GM12878 (cell line): Measurements from ENCODE around the gene MRPS18A. TPM values are rescaled to one million over a fixed set of nuclear protein-coding genes. Genes with fewer than 3 reads are reported as not detected.

Experiments
- ATAC-seq: fragments of 200-7000 bp; cut with Tn5 transposase; 3 replicates; pipeline ENCODE4 v1.9.1; 2020; ENCODE audit warnings: mild to moderate bottlenecking, moderate library complexity
- BruUV-seq: library from RNA; stranded (reverse); fragments of 400-500 nt; replicated peaks from 2 replicates; lab custom pipeline; 2021; lab: Mats Ljungman, UMichigan
- CTCF ChIA-PET: fragments of 300-600 bp; sonication (Branson Sonifier 250); formaldehyde crosslinking; extraction: SDS; loops from one replicate; lab custom pipeline; 2021; ENCODE audit warnings: inconsistent platforms; lab: Yijun Ruan, JAX
- POLR2A ChIA-PET: fragments of 350-600 bp; formaldehyde crosslinking; extraction: SDS; loops from one replicate; lab custom pipeline; 2021; ENCODE audit warnings: inconsistent platforms; lab: Charles Lee
- RAD21 ChIA-PET: fragments of 300-600 bp; sonication (Branson Sonifier 250); formaldehyde crosslinking; loops from one replicate; lab custom pipeline; 2023; ENCODE audit warnings: antibody characterized with exemption; ENCODE audit not compliant: unreplicated experiment; lab: Charles Lee
- SMC1A ChIA-PET: fragments of 300-600 bp; sonication (Branson Sonifier 250); formaldehyde crosslinking; loops from one replicate; lab custom pipeline; 2023; ENCODE audit not compliant: unreplicated experiment, uncharacterized antibody; lab: Charles Lee
- DNase-seq: peaks from one replicate; pipeline ENCODE4 v3.0.0-alpha.2; 2011; ENCODE audit warnings: low read depth, low spot score
- FAIRE-seq: peaks from 3 replicates; lab custom pipeline; 2011; peaks lifted over from hg19 to GRCh38; lab: Jason Lieb, UNC
- H2AFZ ChIP-seq: 2 replicates; pipeline ENCODE4 v1.6.0; 2011; ENCODE audit warnings: low read depth, low read length, control low read depth; ENCODE audit not compliant: control insufficient read depth
- H3K27ac ChIP-seq: 2 replicates; pipeline ENCODE4 v1.5.1; 2011; ENCODE audit warnings: control low read depth; ENCODE audit not compliant: control insufficient read depth, insufficient read depth
- H3K27me3 ChIP-seq, 2 experiments: replicated peaks in 1 of 2; 2 replicates each; pipeline versions ENCODE4 v1.6.0 to v1.6.1; 2011; ENCODE audit warnings: low read length in 1 of 2; ENCODE audit not compliant: control insufficient read depth in 2 of 2, insufficient read depth in 2 of 2
- H3K36me3 ChIP-seq, 2 experiments: 2 replicates each; pipeline ENCODE4 v1.5.1; 2011; ENCODE audit warnings: low read length in 1 of 2; ENCODE audit not compliant: control insufficient read depth in 2 of 2, insufficient read depth in 2 of 2
- H3K4me1 ChIP-seq: 2 replicates; pipeline ENCODE4 v1.6.1; 2011; ENCODE audit warnings: mild to moderate bottlenecking, low read length, moderate library complexity, mixed read lengths; ENCODE audit not compliant: control insufficient read depth, insufficient read depth
- H3K4me2 ChIP-seq: 2 replicates; pipeline ENCODE4 v1.6.0; 2011; ENCODE audit warnings: control low read depth; ENCODE audit not compliant: control insufficient read depth, insufficient read depth
- H3K4me3 ChIP-seq: fragments of 200-600 bp; sonication (generic); 2 replicates; pipeline ENCODE4 v1.5.1; 2016
- H3K79me2 ChIP-seq: 2 replicates; pipeline ENCODE4 v1.6.0; 2011; ENCODE audit warnings: low read length; ENCODE audit not compliant: control insufficient read depth, insufficient read depth
- H3K9ac ChIP-seq: 2 replicates; pipeline ENCODE4 v1.8.0; 2011; ENCODE audit warnings: low read length, control low read depth, mixed read lengths; ENCODE audit not compliant: control insufficient read depth, insufficient read depth
- H3K9me3 ChIP-seq: replicated peaks from 3 replicates; pipeline ENCODE4 v1.5.1; 2011; ENCODE audit warnings: mild to moderate bottlenecking, low read length; ENCODE audit not compliant: control insufficient read depth, insufficient read depth
- H4K20me1 ChIP-seq: 2 replicates; pipeline ENCODE4 v1.6.0; 2011; ENCODE audit not compliant: control insufficient read depth, insufficient read depth
- KLF5 ChIP-seq: fragments of 450-650 bp; IDR thresholded peaks from 2 replicates; pipeline ENCODE4 v1.6.1; 2014; ENCODE audit warnings: mild to moderate bottlenecking; ENCODE audit not compliant: partially characterized antibody
- MYC ChIP-seq: IDR thresholded peaks from 2 replicates; pipeline ENCODE4 v1.6.1; 2011; ENCODE audit warnings: mild to moderate bottlenecking, low read length, moderate library complexity, inconsistent platforms; ENCODE audit not compliant: insufficient read depth, insufficient replicate concordance, insufficient read length, severe bottlenecking
- PAX8 ChIP-seq: fragments of 450-650 bp; IDR thresholded peaks from 2 replicates; pipeline ENCODE4 v1.6.1; 2017; ENCODE audit warnings: mild to moderate bottlenecking, moderate library complexity
- POLR2A ChIP-seq: IDR thresholded peaks from 2 replicates; pipeline ENCODE4 v1.6.1; 2011; ENCODE audit warnings: low read depth, mild to moderate bottlenecking, low read length
- POLR2AphosphoS2 ChIP-seq: IDR thresholded peaks from 2 replicates; pipeline ENCODE4 v1.6.1; 2011; ENCODE audit warnings: low read depth, mild to moderate bottlenecking, low read length, improper control_type of control experiment, moderate library complexity
- RUNX3 ChIP-seq: IDR thresholded peaks from 2 replicates; pipeline ENCODE4 v1.6.1; 2012; ENCODE audit warnings: low read length, inconsistent platforms
- SMC3 ChIP-seq: IDR thresholded peaks from 2 replicates; pipeline ENCODE4 v1.6.1; 2011; ENCODE audit warnings: low read length, improper control_type of control experiment, borderline replicate concordance
- TBL1XR1 ChIP-seq: IDR thresholded peaks from 2 replicates; pipeline ENCODE4 v1.6.1; 2012; ENCODE audit warnings: low read depth, low read length, improper control_type of control experiment
- WGBS: methylation state at CpG from one replicate; pipeline ENCODE4 v1.1.6; 2016; ENCODE audit warnings: low lambda C conversion rate; ENCODE audit not compliant: insufficient replicate concordance, insufficient coverage; ENCODE audit errors: missing lambda C conversion rate; 5-methylcytosine and 5-hydroxymethylcytosine counted together
- in situ Hi-C: fragments of 300-500 bp; cut with MboI; formaldehyde crosslinking; loops from 9 replicates; pipeline ENCODE4 v1.14.3; 2018; ENCODE audit warnings: mixed read lengths
- intact Hi-C: fragments of 100-400 bp; cut with micrococcal nuclease; formaldehyde crosslinking; loops from one replicate; pipeline ENCODE4 v1.14.2; 2022; ENCODE audit not compliant: unreplicated experiment
- polyA plus RNA-seq, 11 experiments: library from polyadenylated mRNA; depleted of rRNA in 4 of 11; unstranded in 6 of 11; stranded (reverse) in 5 of 11; fragments of >200 nt; fragmentation: Nextera tagmentation in 4 of 11; fragmentation: Illumina TruSeq in 1 of 11; extraction: Ambion mirVana in 4 of 11; extraction: Trizol in 1 of 11; gene quantifications; 1 replicate in 1 of 11; 2 replicates in 10 of 11; pipeline versions ENCODE4 v1.2.1 to v1.2.3, GENCODE V29; 2011 to 2016; ENCODE audit warnings: inconsistent platforms in 2 of 11, missing spikeins in 2 of 11, low read depth in 1 of 11
- total RNA-seq, 4 experiments: library from RNA; depleted of rRNA in 3 of 4; stranded (reverse); fragments of >200 nt in 3 of 4; fragmentation: Illumina TruSeq in 1 of 4; extraction: Trizol in 1 of 4; gene quantifications; 2 replicates each; pipeline versions ENCODE4 v1.2.1 to v1.2.3, GENCODE V29; 2013 to 2021

The MRPS18A gene
- total and polyA plus RNA-seq, 10 of the 15 experiments (the other 5 are each of a cell fraction or from before 2014, with no cell fraction given) = 66.3 to 158 (median 98.7) TPM

- H3K4me1 ChIP-seq = no peaks in the 10 kb centered on the region
- no peak overlapping the region for H3K4me3 ChIP-seq
- no peak overlapping the region for H3K9ac ChIP-seq
- ChIA-PET POLR2A (no interaction called here), RAD21 (interaction anchor here (0.9 kb wide), 1 partner anchor 10 kb away, joined by 4 read pairs; the partner anchor contains the start of gene MRPS18A), CTCF (interaction anchor here (1.0 to 3.0 kb wide), 5 partner anchors 8 to 91 kb away, joined by 3 to 18 read pairs (median 3); no protein-coding TSS in a partner anchor)
- DNase-seq = no peak
- H3K27me3 ChIP-seq = no peaks in the 10 kb centered on the region
- TF ChIP-seq MYC = no peak
- no peak for TF ChIP-seq POLR2AphosphoS2
- TF ChIP-seq RUNX3 = no peak
- no peak for TF ChIP-seq TBL1XR1
- no peak for TF ChIP-seq SMC3
- TF ChIP-seq POLR2A = no peak
- no peak for TF ChIP-seq KLF5
- no peak for TF ChIP-seq PAX8
- TF ChIP-seq, all 136 proteins: peak for 0
- no peak overlapping the region for H3K27ac ChIP-seq
- H2AFZ ChIP-seq = no peak overlapping the region
- intact Hi-C loops = no loop called here
- H3K9me3 ChIP-seq = no peaks in the 10 kb centered on the region
- peaks cover 26 to 36% of the 10 kb centered on the region in 2 experiments for H3K36me3 ChIP-seq
- no peaks in the 10 kb centered on the region for H4K20me1 ChIP-seq
- no peak overlapping the region for H3K4me2 ChIP-seq
- no peak for FAIRE-seq
- SMC1A ChIA-PET = interaction anchor here (0.8 to 1.8 kb wide), 3 partner anchors 11 to 47 kb away, joined by 3 to 5 read pairs (median 3); no protein-coding TSS in a partner anchor
- no TSS peak for BruUV-seq
- H3K79me2 ChIP-seq = peaks cover 13% of the 10 kb centered on the region
- no peak for ATAC-seq
- in situ Hi-C loops = no loop called here
- 96% methylated on average over 7 of the region's 7 CpGs for WGBS
Observed at GRCh38 chr6:43677759-43678158, 9.8 kb downstream of the MRPS18A start.
